ENCODE measurements around the gene MIA3.

Gene MIA3

GRCh38 chr1:222643938-222644635 is 26.2 kb downstream of the MIA3 start:
- Histone ChIP-seq H3K9me3 (replicated peaks in 1 of 2; ENCODE audit: control insufficient read depth in 2 of 2, insufficient read depth in 1 of 2, low read depth in 1 of 2, low read length in 2 of 2) (no peaks in the 10 kb centered on the region), H2BK15ac (ENCODE audit: low read length) (no peak overlapping the region), H4K8ac (ENCODE audit: low read depth, low read length) (no peak overlapping the region), H3K18ac (ENCODE audit: low read length) (peak overlapping the region; percentile 81), H3K4ac (ENCODE audit: low read length) (no peak overlapping the region), H2AK5ac (ENCODE audit: low read depth, low read length) (no peak overlapping the region), H3K4me2 (ENCODE audit: insufficient read depth, low read length, poor library complexity, severe bottlenecking) (peak overlapping the region; percentile 84), H2BK5ac (ENCODE audit: low read length) (no peak overlapping the region), H3K9ac (ENCODE audit: low read depth, low read length, poor library complexity) (peak overlapping the region; percentile 90), H2BK120ac (ENCODE audit: low read depth, low read length) (no peak overlapping the region), H3K4me1 (ENCODE audit: control insufficient read depth in 2 of 2, insufficient read depth in 1 of 2, low read depth in 1 of 2, low read length in 2 of 2) (peaks cover 1 to 3% of the 10 kb centered on the region in 2 donors), H3K36me3 (replicated peaks in 1 of 2; ENCODE audit: control insufficient read depth in 2 of 2, insufficient read depth in 2 of 2, low read length in 2 of 2) (peaks cover 3 to 52% of the 10 kb centered on the region in 2 donors), H2AFZ (ENCODE audit: low read length) (peak overlapping the region; percentile 93), H4K91ac (ENCODE audit: low read depth, low read length, poor library complexity) (no peak overlapping the region), H2BK12ac (ENCODE audit: low read length) (no peak overlapping the region), H3K27ac (replicated peaks; ENCODE audit: low read length) (peak overlapping the region; percentile 86), H3K4me3 (ENCODE audit: low read length in 2 of 2) (peak overlapping the region; percentile 81 to 82), H3K27me3 (ENCODE audit: control insufficient read depth in 3 of 3, insufficient read depth in 3 of 3, low read depth in 1 of 3, low read length in 3 of 3) (no peaks in the 10 kb centered on the region), H3K79me1 (ENCODE audit: low read depth, low read length) (no peaks in the 10 kb centered on the region), H3K14ac (ENCODE audit: low read length) (no peak overlapping the region), H3K23ac (ENCODE audit: low read depth, low read length, poor library complexity) (no peak overlapping the region)
- peak; percentile 95 for DNase-seq (ENCODE audit: low spot score)
- WGBS, 2 donors (ENCODE audit: extremely low coverage in 2 of 2, insufficient read length in 2 of 2, insufficient replicate concordance in 1 of 2) = no CpG with 5 or more reads among the region's 42 CpGs

DNA sequence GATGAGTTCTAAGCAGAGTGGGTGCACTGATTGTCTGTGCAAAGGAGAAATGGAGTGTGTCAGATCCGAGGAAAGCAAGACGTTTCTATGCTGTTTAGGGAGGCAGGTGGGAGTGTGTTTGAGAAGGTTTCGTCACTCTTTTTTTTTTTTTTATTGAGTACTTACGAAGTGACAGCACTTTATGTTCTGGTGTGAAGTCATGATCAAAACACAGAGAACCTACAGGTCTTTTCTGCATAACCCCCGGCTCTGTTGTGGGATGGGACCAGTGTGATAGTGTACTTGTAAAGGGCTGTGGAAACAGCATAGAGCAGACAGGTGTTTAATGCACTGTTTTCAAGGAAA is 26.7 kb downstream of the MIA3 start:
- peak overlapping the region; percentile 81 to 82 for H3K4me3 ChIP-seq (ENCODE audit: low read length in 2 of 2)
- H3K36me3 ChIP-seq (replicated peaks in 1 of 2; ENCODE audit: control insufficient read depth in 2 of 2, insufficient read depth in 2 of 2, low read length in 2 of 2) = peaks cover 4 to 52% of the 10 kb centered on the region in 2 donors
- H2BK5ac ChIP-seq (ENCODE audit: low read length) = no peak overlapping the region
- no peak overlapping the region for H2BK12ac ChIP-seq (ENCODE audit: low read length)
- H3K18ac ChIP-seq (ENCODE audit: low read length) = peak overlapping the region; percentile 34
- no CpG with 5 or more reads among the region's 5 CpGs for WGBS, 2 donors (ENCODE audit: extremely low coverage in 2 of 2, insufficient read length in 2 of 2, insufficient replicate concordance in 1 of 2)
- H3K79me1 ChIP-seq (ENCODE audit: low read depth, low read length) = no peaks in the 10 kb centered on the region
- no peak overlapping the region for H3K4ac ChIP-seq (ENCODE audit: low read length)
- no peak overlapping the region for H3K14ac ChIP-seq (ENCODE audit: low read length)
- H3K9me3 ChIP-seq (replicated peaks in 1 of 2; ENCODE audit: control insufficient read depth in 2 of 2, insufficient read depth in 1 of 2, low read depth in 1 of 2, low read length in 2 of 2) = no peaks in the 10 kb centered on the region
- H3K27ac ChIP-seq (replicated peaks; ENCODE audit: low read length) = no peak overlapping the region
- no peak overlapping the region for H4K91ac ChIP-seq (ENCODE audit: low read depth, low read length, poor library complexity)
- peak overlapping the region; percentile 93 for H2AFZ ChIP-seq (ENCODE audit: low read length)
- peak overlapping the region; percentile 73 for H3K9ac ChIP-seq (ENCODE audit: low read depth, low read length, poor library complexity)
- H3K23ac ChIP-seq (ENCODE audit: low read depth, low read length, poor library complexity) = no peak overlapping the region
- no peak for DNase-seq (ENCODE audit: low spot score)
- H2AK5ac ChIP-seq (ENCODE audit: low read depth, low read length) = no peak overlapping the region
- no peak overlapping the region for H4K8ac ChIP-seq (ENCODE audit: low read depth, low read length)
- H3K27me3 ChIP-seq (ENCODE audit: control insufficient read depth in 3 of 3, insufficient read depth in 3 of 3, low read depth in 1 of 3, low read length in 3 of 3) = no peaks in the 10 kb centered on the region
- H3K4me2 ChIP-seq (ENCODE audit: insufficient read depth, low read length, poor library complexity, severe bottlenecking) = peak overlapping the region; percentile 84
- no peak overlapping the region for H2BK120ac ChIP-seq (ENCODE audit: low read depth, low read length)
- H3K4me1 ChIP-seq (ENCODE audit: control insufficient read depth in 2 of 2, insufficient read depth in 1 of 2, low read depth in 1 of 2, low read length in 2 of 2) = peaks cover 1 to 3% of the 10 kb centered on the region in 2 donors
- H2BK15ac ChIP-seq (ENCODE audit: low read length) = no peak overlapping the region

DNA sequence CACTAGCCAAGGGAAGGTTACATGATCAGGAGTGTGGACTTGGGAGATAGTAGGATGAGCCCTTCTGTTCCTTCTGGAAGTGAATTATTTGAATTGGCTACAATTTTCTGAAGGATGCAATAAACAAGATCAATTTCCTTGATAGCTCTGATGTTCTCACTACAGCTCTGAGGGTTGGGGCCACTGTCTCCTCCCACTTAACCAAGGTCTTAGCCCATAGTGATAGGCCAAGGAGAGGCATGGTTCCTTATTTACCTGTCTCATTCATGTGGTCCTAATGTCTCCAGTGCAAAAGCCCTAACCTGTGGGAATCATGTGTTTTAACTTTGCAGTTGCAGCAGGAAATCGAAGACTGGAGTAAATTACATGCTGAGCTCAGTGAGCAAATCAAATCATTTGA is 34.8 kb downstream of the MIA3 start:
- Histone ChIP-seq H3K4me3 (ENCODE audit: low read length in 2 of 2) (no peak overlapping the region), H3K9me3 (replicated peaks in 1 of 2; ENCODE audit: control insufficient read depth in 2 of 2, insufficient read depth in 1 of 2, low read depth in 1 of 2, low read length in 2 of 2) (no peaks in the 10 kb centered on the region), H3K36me3 (replicated peaks in 1 of 2; ENCODE audit: control insufficient read depth in 2 of 2, insufficient read depth in 2 of 2, low read length in 2 of 2) (peaks cover 19 to 98% of the 10 kb centered on the region in 2 donors), H2BK12ac (ENCODE audit: low read length) (no peak overlapping the region), H3K4me2 (ENCODE audit: insufficient read depth, low read length, poor library complexity, severe bottlenecking) (no peak overlapping the region), H3K4me1 (ENCODE audit: control insufficient read depth in 2 of 2, insufficient read depth in 1 of 2, low read depth in 1 of 2, low read length in 2 of 2) (no peaks in the 10 kb centered on the region), H4K91ac (ENCODE audit: low read depth, low read length, poor library complexity) (no peak overlapping the region), H3K27me3 (ENCODE audit: control insufficient read depth in 3 of 3, insufficient read depth in 3 of 3, low read depth in 1 of 3, low read length in 3 of 3) (peaks cover 0 to 2% (median 0%) of the 10 kb centered on the region in 3 experiments), H2BK120ac (ENCODE audit: low read depth, low read length) (no peak overlapping the region), H3K9ac (ENCODE audit: low read depth, low read length, poor library complexity) (no peak overlapping the region), H3K23ac (ENCODE audit: low read depth, low read length, poor library complexity) (no peak overlapping the region), H2BK15ac (ENCODE audit: low read length) (no peak overlapping the region), H3K18ac (ENCODE audit: low read length) (no peak overlapping the region), H4K8ac (ENCODE audit: low read depth, low read length) (no peak overlapping the region), H3K79me1 (ENCODE audit: low read depth, low read length) (peaks cover 2% of the 10 kb centered on the region), H3K14ac (ENCODE audit: low read length) (no peak overlapping the region), H3K4ac (ENCODE audit: low read length) (no peak overlapping the region), H2AFZ (ENCODE audit: low read length) (no peak overlapping the region), H3K27ac (replicated peaks; ENCODE audit: low read length) (no peak overlapping the region), H2BK5ac (ENCODE audit: low read length) (no peak overlapping the region), H2AK5ac (ENCODE audit: low read depth, low read length) (no peak overlapping the region)
- no CpG with 5 or more reads among the region's 1 CpG for WGBS, 2 donors (ENCODE audit: extremely low coverage in 2 of 2, insufficient read length in 2 of 2, insufficient replicate concordance in 1 of 2)
- DNase-seq (ENCODE audit: low spot score) = no peak

- H3K23ac ChIP-seq (ENCODE audit: low read depth, low read length, poor library complexity) = no peak overlapping the region
- no peaks in the 10 kb centered on the region for H3K9me3 ChIP-seq (replicated peaks in 1 of 2; ENCODE audit: control insufficient read depth in 2 of 2, insufficient read depth in 1 of 2, low read depth in 1 of 2, low read length in 2 of 2)
- H2BK12ac ChIP-seq (ENCODE audit: low read length) = no peak overlapping the region
- no peak overlapping the region for H2BK120ac ChIP-seq (ENCODE audit: low read depth, low read length)
- H3K9ac ChIP-seq (ENCODE audit: low read depth, low read length, poor library complexity) = no peak overlapping the region
- no peaks in the 10 kb centered on the region for H3K4me1 ChIP-seq (ENCODE audit: control insufficient read depth in 2 of 2, insufficient read depth in 1 of 2, low read depth in 1 of 2, low read length in 2 of 2)
- no peak overlapping the region for H3K4ac ChIP-seq (ENCODE audit: low read length)
- no peak overlapping the region for H2AFZ ChIP-seq (ENCODE audit: low read length)
- H4K8ac ChIP-seq (ENCODE audit: low read depth, low read length) = no peak overlapping the region
- no peak overlapping the region for H4K91ac ChIP-seq (ENCODE audit: low read depth, low read length, poor library complexity)
- no peak overlapping the region for H3K27ac ChIP-seq (replicated peaks; ENCODE audit: low read length)
- no peak overlapping the region for H3K18ac ChIP-seq (ENCODE audit: low read length)
- WGBS, 2 donors (ENCODE audit: extremely low coverage in 2 of 2, insufficient read length in 2 of 2, insufficient replicate concordance in 1 of 2) = no CpG with 5 or more reads among the region's 2 CpGs
- H2AK5ac ChIP-seq (ENCODE audit: low read depth, low read length) = no peak overlapping the region
- DNase-seq (ENCODE audit: low spot score) = no peak
- no peak overlapping the region for H3K4me2 ChIP-seq (ENCODE audit: insufficient read depth, low read length, poor library complexity, severe bottlenecking)
- no peak overlapping the region for H3K14ac ChIP-seq (ENCODE audit: low read length)
- peaks cover 2% of the 10 kb centered on the region for H3K79me1 ChIP-seq (ENCODE audit: low read depth, low read length)
- peaks cover 21 to 98% of the 10 kb centered on the region in 2 donors for H3K36me3 ChIP-seq (replicated peaks in 1 of 2; ENCODE audit: control insufficient read depth in 2 of 2, insufficient read depth in 2 of 2, low read length in 2 of 2)
- no peak overlapping the region for H2BK15ac ChIP-seq (ENCODE audit: low read length)
- no peak overlapping the region for H2BK5ac ChIP-seq (ENCODE audit: low read length)
- no peak overlapping the region for H3K4me3 ChIP-seq (ENCODE audit: low read length in 2 of 2)
- H3K27me3 ChIP-seq (ENCODE audit: control insufficient read depth in 3 of 3, insufficient read depth in 3 of 3, low read depth in 1 of 3, low read length in 3 of 3) = peaks cover 0 to 2% (median 0%) of the 10 kb centered on the region in 3 experiments
Measured at GRCh38 chr1:222653178-222653827, 35.4 kb downstream of the MIA3 start.
